H1 (cell line): ENCODE measurements around the gene PSME3. TPM values are rescaled to one million over a fixed set of nuclear protein-coding genes. Genes with fewer than 3 reads are reported as not detected.

Source experiments
- CTCF ChIA-PET: fragments of 300-600 bp; sonication (Branson Sonifier 250); formaldehyde crosslinking; loops from one replicate; lab custom pipeline; 2021; ENCODE audit not compliant: partially characterized antibody; lab: Charles Lee
- POLR2A ChIA-PET: fragments of 300-600 bp; sonication (Branson Sonifier 250); formaldehyde crosslinking; loops from one replicate; lab custom pipeline; 2021; ENCODE audit warnings: inconsistent platforms; ENCODE audit not compliant: partially characterized antibody; lab: Charles Lee
- DNase-seq, 2 experiments: peaks; one replicate each; pipeline versions ENCODE4 v3.0.0 to v3.0.0-alpha.2; 2010 to 2022; ENCODE audit warnings: low spot score in 2 of 2, low read depth in 1 of 2, mixed read lengths in 1 of 2
- FAIRE-seq: peaks from 2 replicates; lab custom pipeline; 2011; peaks lifted over from hg19 to GRCh38; lab: Jason Lieb, UNC
- H2AFZ ChIP-seq: 2 replicates; pipeline ENCODE4 v1.8.1; 2012; ENCODE audit warnings: low read length, inconsistent platforms
- H2AK5ac ChIP-seq: 2 replicates; pipeline ENCODE4 v1.6.1; 2013; ENCODE audit warnings: low read depth, low read length
- H2BK120ac ChIP-seq: replicated peaks from 2 replicates; pipeline ENCODE3; 2013; ENCODE audit warnings: low read depth, low read length, inconsistent platforms
- H2BK12ac ChIP-seq: 2 replicates; pipeline ENCODE4 v1.6.1; 2013; ENCODE audit warnings: low read depth, low read length
- H2BK15ac ChIP-seq: 2 replicates; pipeline ENCODE4 v1.6.1; 2013; ENCODE audit warnings: low read length
- H2BK20ac ChIP-seq: 2 replicates; pipeline ENCODE4 v1.6.1; 2013; ENCODE audit warnings: low read length
- H2BK5ac ChIP-seq: 2 replicates; pipeline ENCODE4 v1.6.1; 2013; ENCODE audit warnings: low read depth, low read length
- H3K14ac ChIP-seq: 2 replicates; pipeline ENCODE4 v1.6.1; 2013; ENCODE audit warnings: inconsistent platforms; ENCODE audit not compliant: insufficient read length
- H3K18ac ChIP-seq: 2 replicates; pipeline ENCODE4 v1.6.1; 2013; ENCODE audit warnings: low read length; ENCODE audit errors: extremely low read depth
- H3K23ac ChIP-seq: 2 replicates; pipeline ENCODE4 v1.6.1; 2013; ENCODE audit warnings: inconsistent platforms; ENCODE audit not compliant: insufficient read length
- H3K23me2 ChIP-seq: 2 replicates; pipeline ENCODE4 v1.6.1; 2013; ENCODE audit warnings: low read depth, low read length
- H3K27ac ChIP-seq: 2 replicates; pipeline ENCODE4 v1.6.1; 2011; ENCODE audit warnings: low read depth, low read length, inconsistent platforms
- H3K27me3 ChIP-seq, 4 experiments: replicated peaks in 1 of 4; 1 replicate in 1 of 4; 2 replicates in 3 of 4; pipeline versions ENCODE4 v1.6.1 to v1.8.1; 2011 to 2013; ENCODE audit warnings: low read length in 3 of 4, mild to moderate bottlenecking in 3 of 4, inconsistent platforms in 2 of 4, mixed read lengths in 2 of 4, moderate library complexity in 1 of 4; ENCODE audit not compliant: control insufficient read depth in 3 of 4, insufficient read depth in 3 of 4; ENCODE audit errors: extremely low read depth in 1 of 4
- H3K36me3 ChIP-seq, 4 experiments: 2 replicates each; pipeline versions ENCODE4 v1.6.1 to v1.8.1; 2011 to 2013; ENCODE audit warnings: mild to moderate bottlenecking in 4 of 4, low read length in 3 of 4, moderate library complexity in 2 of 4, control low read depth in 1 of 4, inconsistent platforms in 1 of 4; ENCODE audit not compliant: insufficient read depth in 4 of 4, control insufficient read depth in 2 of 4
- H3K4ac ChIP-seq: replicated peaks from 2 replicates; pipeline ENCODE3; 2013; ENCODE audit warnings: low read length, low read depth, mixed read lengths, inconsistent platforms; ENCODE audit not compliant: insufficient read length
- H3K4me1 ChIP-seq, 4 experiments: replicated peaks in 1 of 4; 1 replicate in 1 of 4; 2 replicates in 3 of 4; pipeline versions ENCODE4 v1.6.1 to v1.8.1; 2011 to 2013; ENCODE audit warnings: low read length in 3 of 4, inconsistent platforms in 2 of 4, mixed read lengths in 1 of 4; ENCODE audit not compliant: insufficient read depth in 4 of 4, control insufficient read depth in 3 of 4
- H3K4me2 ChIP-seq, 2 experiments: 2 replicates each; pipeline versions ENCODE4 v1.6.1 to v1.8.1; 2011 to 2013; ENCODE audit warnings: low read depth in 2 of 2, low read length in 2 of 2, control low read depth in 1 of 2, inconsistent platforms in 1 of 2, mild to moderate bottlenecking in 1 of 2; ENCODE audit not compliant: insufficient read depth in 1 of 2
- H3K4me3 ChIP-seq, 4 experiments: fragments of 200-600, 300-600 bp in 1 of 4; sonication (generic), shearing (Covaris generic), sonication (Bioruptor Twin) in 1 of 4; 2 replicates each; pipeline versions ENCODE4 v1.5.1 to v1.8.1; 2011 to 2016; ENCODE audit warnings: low read length in 4 of 4, low read depth in 3 of 4, control low read depth in 2 of 4, inconsistent platforms in 2 of 4, mild to moderate bottlenecking in 2 of 4, mixed read lengths in 1 of 4, moderate library complexity in 1 of 4; ENCODE audit not compliant: insufficient read depth in 2 of 4; ENCODE audit errors: extremely low read depth in 1 of 4
- H3K56ac ChIP-seq: replicated peaks from 2 replicates; pipeline ENCODE3; 2013; ENCODE audit warnings: low read depth, mild to moderate bottlenecking, mixed read lengths, low read length, inconsistent platforms; ENCODE audit not compliant: insufficient read length
- H3K79me1 ChIP-seq: 2 replicates; pipeline ENCODE4 v1.6.1; 2013; ENCODE audit warnings: low read depth, low read length, control low read depth
- H3K79me2 ChIP-seq, 2 experiments: 2 replicates each; pipeline versions ENCODE4 v1.6.1 to v1.8.1; 2012 to 2013; ENCODE audit warnings: low read length in 2 of 2, mild to moderate bottlenecking in 2 of 2, inconsistent platforms in 1 of 2; ENCODE audit not compliant: insufficient read depth in 2 of 2, control insufficient read depth in 1 of 2
- H3K9ac ChIP-seq, 4 experiments: replicated peaks in 1 of 4; 1 replicate in 1 of 4; 2 replicates in 3 of 4; pipeline versions ENCODE4 v1.6.1 to v1.8.1; 2011 to 2013; ENCODE audit warnings: low read depth in 3 of 4, low read length in 3 of 4, control low read depth in 2 of 4, mild to moderate bottlenecking in 2 of 4, moderate library complexity in 2 of 4, inconsistent platforms in 1 of 4; ENCODE audit errors: extremely low read depth in 1 of 4
- H3K9me3 ChIP-seq, 2 experiments: 2 replicates each; pipeline versions ENCODE4 v1.6.1 to v1.8.1; 2012 to 2013; ENCODE audit warnings: mild to moderate bottlenecking in 2 of 2, moderate library complexity in 2 of 2, control low read depth in 1 of 2, inconsistent platforms in 1 of 2, low read depth in 1 of 2, low read length in 1 of 2, mixed read lengths in 1 of 2; ENCODE audit not compliant: insufficient read depth in 2 of 2
- H4K20me1 ChIP-seq, 2 experiments: replicated peaks in 1 of 2; 2 replicates each; pipeline versions ENCODE3 to v1.8.1; 2011 to 2013; ENCODE audit warnings: inconsistent platforms in 2 of 2, low read length in 2 of 2, mild to moderate bottlenecking in 1 of 2; ENCODE audit not compliant: insufficient read depth in 2 of 2, control insufficient read depth in 1 of 2
- H4K5ac ChIP-seq: 2 replicates; pipeline ENCODE4 v1.6.1; 2013; ENCODE audit warnings: low read length, low read depth, mixed read lengths, inconsistent platforms; ENCODE audit not compliant: insufficient read length
- H4K8ac ChIP-seq: 2 replicates; pipeline ENCODE4 v1.8.0; 2013; ENCODE audit warnings: mild to moderate bottlenecking, moderate library complexity, low read length, inconsistent platforms; ENCODE audit not compliant: insufficient read depth; ENCODE audit errors: extremely low read depth
- H4K91ac ChIP-seq: replicated peaks from 2 replicates; pipeline ENCODE3; 2013; ENCODE audit warnings: low read length, mixed read lengths, inconsistent platforms; ENCODE audit not compliant: insufficient read length
- ASH2L ChIP-seq: fragments of 200-600, 300-600 bp; sonication (generic); IDR thresholded peaks from one replicate; pipeline ENCODE4 v1.7.1; 2017; ENCODE audit warnings: low read length
- BACH1 ChIP-seq: IDR thresholded peaks from 2 replicates; pipeline ENCODE4 v1.6.1; 2012; ENCODE audit warnings: low read length, improper control_type of control experiment
- CBX5 ChIP-seq: fragments of 300-800, 300-1000 bp; sonication (generic); IDR thresholded peaks from 2 replicates; pipeline ENCODE4 v1.7.1; 2016; ENCODE audit warnings: antibody characterized with exemption, low read length, low read depth
- CHD1 ChIP-seq: IDR thresholded peaks from 2 replicates; pipeline ENCODE4 v1.6.1; 2012; ENCODE audit warnings: low read depth, low read length, improper control_type of control experiment
- CREB1 ChIP-seq: IDR thresholded peaks from 2 replicates; pipeline ENCODE4 v1.6.1; 2012; ENCODE audit warnings: inconsistent platforms
- FOSL1 ChIP-seq: IDR thresholded peaks from 2 replicates; pipeline ENCODE4 v1.6.1; 2011; ENCODE audit warnings: mild to moderate bottlenecking, low read depth, low read length, moderate library complexity; ENCODE audit not compliant: insufficient read depth
- PHF8 ChIP-seq: fragments of 200-600 bp; sonication (generic); conservative IDR thresholded peaks from 2 replicates; pipeline ENCODE4 v1.7.1; 2012; ENCODE audit warnings: low read depth, mild to moderate bottlenecking, inconsistent platforms, low read length, moderate library complexity
- RAD21 ChIP-seq, 2 experiments: IDR thresholded peaks in 1 of 2; conservative IDR thresholded peaks in 1 of 2; 2 replicates each; pipeline ENCODE4 v1.6.1; 2011; ENCODE audit warnings: low read depth in 2 of 2, low read length in 2 of 2, improper control_type of control experiment in 1 of 2, inconsistent platforms in 1 of 2, mild to moderate bottlenecking in 1 of 2, moderate library complexity in 1 of 2
- SAP30 ChIP-seq: fragments of 300-600 bp; sonication (generic); IDR thresholded peaks from 2 replicates; pipeline ENCODE4 v1.7.1; 2012; ENCODE audit warnings: low read length, moderate library complexity, mild to moderate bottlenecking, inconsistent platforms; ENCODE audit not compliant: insufficient read depth, insufficient replicate concordance
- SIN3A ChIP-seq, 2 experiments: IDR thresholded peaks in 1 of 2; conservative IDR thresholded peaks in 1 of 2; 2 replicates each; pipeline ENCODE4 v1.6.1; 2011 to 2012; ENCODE audit warnings: low read length in 2 of 2, improper control_type of control experiment in 1 of 2, low read depth in 1 of 2, mild to moderate bottlenecking in 1 of 2
- SP2 ChIP-seq: IDR thresholded peaks from 2 replicates; pipeline ENCODE4 v1.6.1; 2012; ENCODE audit warnings: mild to moderate bottlenecking, low read length, inconsistent platforms
- SUZ12 ChIP-seq: fragments of 200-600 bp; sonication (generic); IDR thresholded peaks from 2 replicates; pipeline ENCODE4 v1.6.1; 2012; ENCODE audit warnings: mild to moderate bottlenecking, inconsistent platforms, low read length, moderate library complexity, mixed read lengths
- WGBS, 2 experiments: shearing (Covaris generic) in 1 of 2; methylation state at CpG; one replicate each; pipeline versions ENCODE4 v1.1.6 to v1.1.7; 2013 to 2015; ENCODE audit warnings: low lambda C conversion rate in 2 of 2, mixed read lengths in 2 of 2, inconsistent platforms in 1 of 2, low coverage in 1 of 2, missing lambda C conversion rate in 1 of 2; ENCODE audit not compliant: insufficient replicate concordance in 2 of 2, insufficient coverage in 1 of 2, insufficient read length in 1 of 2; ENCODE audit errors: extremely low coverage in 1 of 2, missing lambda C conversion rate in 1 of 2; 5-methylcytosine and 5-hydroxymethylcytosine counted together
- polyA plus RNA-seq, 7 experiments: library from polyadenylated mRNA; depleted of rRNA in 3 of 7; stranded (reverse) in 5 of 7; unstranded in 2 of 7; fragments of >200 nt in 5 of 7; fragments of 200-250 nt in 2 of 7; gene quantifications; 1 replicate in 5 of 7; 2 replicates in 1 of 7; 4 replicates in 1 of 7; pipeline versions ENCODE4 v1.2.1 to v1.2.3, GENCODE V29; 2011 to 2013; ENCODE audit warnings: missing spikeins in 2 of 7, mixed read lengths in 2 of 7
- total RNA-seq: library from RNA; stranded (reverse); fragmentation: NEBNext Ultra II Directional; extraction: Animal tissue kit (Norgen Biotek cat#: 25700); gene quantifications from 2 replicates; pipeline ENCODE4 v1.2.1, GENCODE V29; 2021

The PSME3 gene
- total and polyA plus RNA-seq, 2 of the 8 experiments (the other 6 are each of a cell fraction or from before 2014, with no cell fraction given), result 149 to 224 TPM

DNA sequence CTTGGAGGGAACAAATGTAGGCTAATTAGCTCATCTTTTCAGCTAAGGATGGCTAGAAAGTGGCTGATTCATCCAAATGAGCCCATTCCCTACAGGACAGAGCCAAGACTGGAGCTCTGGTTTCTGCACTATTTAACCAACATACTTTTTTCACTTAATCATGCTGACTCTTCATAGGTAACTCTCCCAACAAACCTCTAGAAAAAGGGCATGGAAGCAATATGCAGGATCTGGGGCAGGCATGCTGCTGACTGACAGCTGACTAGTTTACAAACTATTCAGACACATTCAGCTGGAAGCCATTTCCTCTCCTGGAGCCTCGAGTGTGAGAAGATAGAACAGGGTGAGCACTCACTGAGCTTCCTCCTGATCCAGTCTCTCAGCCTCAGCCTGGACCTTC, 15.3 kb upstream of the PSME3 start:
- no peak overlapping the region for H4K5ac ChIP-seq
- H3K18ac ChIP-seq, result no peak overlapping the region
- H4K8ac ChIP-seq, result no peak overlapping the region; the same call in 1 of the 2 replicates
- H3K27ac ChIP-seq, result no peak overlapping the region
- H2BK20ac ChIP-seq, result no peak overlapping the region
- ChIA-PET CTCF (interaction anchor here (0.9 to 6.8 kb wide), 13 partner anchors 9 to 1061 kb away, joined by 3 to 45 read pairs (median 4); partner anchors contain the start of genes CNTD1, COA3 and PSME3), POLR2A (interaction anchor here (0.6 to 1.3 kb wide), 3 partner anchors 20 to 28 kb away, joined by 3 to 4 read pairs (median 3); no protein-coding TSS in a partner anchor)
- no peaks in the 10 kb centered on the region for H3K23me2 ChIP-seq
- H4K91ac ChIP-seq, result no peak overlapping the region
- H3K4me2 ChIP-seq, result no peak overlapping the region
- peaks cover 0 to 2% of the 10 kb centered on the region in 2 experiments; a peak in 1 of 4 replicates for H3K79me2 ChIP-seq
- H2BK120ac ChIP-seq, result no peak overlapping the region
- H3K4me1 ChIP-seq, result no peaks in the 10 kb centered on the region
- no peaks in the 10 kb centered on the region for H4K20me1 ChIP-seq
- DNase-seq (no peak), FAIRE-seq (no peak)
- H2BK5ac ChIP-seq, result no peak overlapping the region
- no peak overlapping the region for H2AK5ac ChIP-seq
- peaks cover 1% of the 10 kb centered on the region; the same call in 1 of the 2 replicates for H3K79me1 ChIP-seq
- no peak overlapping the region for H2BK15ac ChIP-seq
- H3K36me3 ChIP-seq, result peaks cover 18 to 60% (median 47%) of the 10 kb centered on the region in 4 experiments
- no peak overlapping the region for H3K56ac ChIP-seq
- no peak overlapping the region for H3K4ac ChIP-seq
- no peaks in the 10 kb centered on the region for H3K9me3 ChIP-seq
- no peaks in the 10 kb centered on the region for H3K27me3 ChIP-seq
- H2AFZ ChIP-seq, result no peak overlapping the region
- no peak overlapping the region for H3K14ac ChIP-seq
- TF ChIP-seq ASH2L (no peak), SIN3A (conservative IDR thresholded peaks at IDR 0.05 in 1 of 2, IDR thresholded peaks at IDR 0.05 in 1 of 2; ENCODE audit: low read depth in 1 of 2, low read length in 2 of 2) (no peak), SAP30 (no peak), CBX5 (no peak), SP2 (no peak), FOSL1 (no peak), CREB1 (no peak), SUZ12 (no peak), CHD1 (no peak), RAD21 (IDR thresholded peaks at IDR 0.05 in 1 of 2, conservative IDR thresholded peaks at IDR 0.05 in 1 of 2; ENCODE audit: low read depth in 2 of 2, low read length in 2 of 2) (no peak), PHF8 (no peak), BACH1 (no peak)
- H3K9ac ChIP-seq, result no peak overlapping the region
- WGBS, 2 experiments, result 94% methylated on average over 1 of the region's 1 CpG; no CpG with 5 or more reads in 1 of the 2 experiments
- H3K23ac ChIP-seq, result no peak overlapping the region
- no peak overlapping the region for H2BK12ac ChIP-seq
- no peak overlapping the region for H3K4me3 ChIP-seq
